DND-41 (cell line): ENCODE results near the gene PRELID3B.

ENCODE experiments used
- ATAC-seq: fragments of 200-7000 bp; cut with Tn5 transposase; 3 replicates; pipeline ENCODE4 v1.9.1; 2021; ENCODE audit warnings: low read depth; ENCODE audit not compliant: insufficient read depth
- DNase-seq: peaks from one replicate; pipeline ENCODE4 v3.0.0-alpha.2; 2020
- H2AFZ ChIP-seq: 2 replicates; pipeline ENCODE4 v1.6.0; 2012; ENCODE audit warnings: low read depth, low read length
- H3K27ac ChIP-seq: 2 replicates; pipeline ENCODE4 v1.5.1; 2012; ENCODE audit warnings: low read length, inconsistent platforms
- H3K27me3 ChIP-seq: fragments of 200-600 bp; sonication (generic); 2 replicates; pipeline ENCODE4 v1.6.0; 2012; ENCODE audit warnings: low read length, mild to moderate bottlenecking, inconsistent platforms; ENCODE audit not compliant: insufficient read depth, poor library complexity
- H3K36me3 ChIP-seq: 2 replicates; pipeline ENCODE4 v1.5.1; 2012; ENCODE audit warnings: low read length, inconsistent platforms; ENCODE audit not compliant: insufficient read depth
- H3K4me1 ChIP-seq: 2 replicates; pipeline ENCODE4 v1.5.1; 2012; ENCODE audit warnings: mild to moderate bottlenecking, low read length; ENCODE audit not compliant: insufficient read depth
- H3K4me2 ChIP-seq: 2 replicates; pipeline ENCODE4 v1.6.0; 2012; ENCODE audit warnings: mild to moderate bottlenecking, moderate library complexity, low read length, inconsistent platforms; ENCODE audit not compliant: insufficient read depth
- H3K4me3 ChIP-seq, 2 experiments: fragments of 200-600 bp in 1 of 2; shearing (Covaris generic) in 1 of 2; 2 replicates each; pipeline ENCODE4 v1.5.1; 2012 to 2016; ENCODE audit warnings: inconsistent platforms in 2 of 2, low read length in 2 of 2, mild to moderate bottlenecking in 2 of 2, low read depth in 1 of 2, moderate library complexity in 1 of 2
- H3K79me2 ChIP-seq: 2 replicates; pipeline ENCODE4 v1.6.0; 2012; ENCODE audit warnings: low read length, inconsistent platforms; ENCODE audit not compliant: insufficient read depth
- H3K9ac ChIP-seq: 2 replicates; pipeline ENCODE4 v1.6.0; 2012; ENCODE audit warnings: low read depth, mild to moderate bottlenecking, inconsistent platforms, low read length, moderate library complexity
- H3K9me3 ChIP-seq: 2 replicates; pipeline ENCODE4 v1.5.1; 2012; ENCODE audit warnings: low read length, moderate library complexity, mild to moderate bottlenecking, inconsistent platforms; ENCODE audit not compliant: insufficient read depth, severe bottlenecking
- H4K20me1 ChIP-seq: 2 replicates; pipeline ENCODE4 v1.6.0; 2012; ENCODE audit warnings: low read length; ENCODE audit not compliant: insufficient read depth
- EZH2 ChIP-seq: IDR thresholded peaks from 3 replicates; pipeline ENCODE4 v1.6.1; 2012; ENCODE audit warnings: borderline replicate concordance, low read depth, mild to moderate bottlenecking, moderate library complexity, low read length, inconsistent platforms; ENCODE audit not compliant: severe bottlenecking
- TF ChIP-seq, protein P1 (sequence below): IDR thresholded peaks from 2 replicates; pipeline ENCODE4 v1.5.1; 2012; ENCODE audit warnings: borderline replicate concordance, low read length, moderate library complexity, mild to moderate bottlenecking; ENCODE audit not compliant: poor library complexity, severe bottlenecking; ENCODE audit errors: extremely low read depth

Gene PRELID3B

GRCh38 chr20:59006864-59007664 is 35.5 kb downstream of the PRELID3B start, which contains the start of gene CTSZ:
Gene CTSZ (minus strand): TSS chr20:59007254. CDS start chr20:59007128, 126 bp downstream.
- Histone ChIP-seq H3K79me2 (no peaks in the 10 kb centered on the region), H3K9me3 (no peaks in the 10 kb centered on the region), H4K20me1 (peaks cover 13% of the 10 kb centered on the region), H3K4me3 (no peak within 1 kb of the TSS), H3K27ac (no peak within 1 kb of the TSS), H3K36me3 (no peaks in the 10 kb centered on the region), H3K4me1 (peaks cover 15% of the 10 kb centered on the region), H3K27me3 (no peaks in the 10 kb centered on the region), H2AFZ (no peak within 1 kb of the TSS), H3K4me2 (no peak within 1 kb of the TSS), H3K9ac (no peak within 1 kb of the TSS)
- no peak for ATAC-seq
- TF ChIP-seq EZH2 = no peak
- TF ChIP-seq, protein P1, sequence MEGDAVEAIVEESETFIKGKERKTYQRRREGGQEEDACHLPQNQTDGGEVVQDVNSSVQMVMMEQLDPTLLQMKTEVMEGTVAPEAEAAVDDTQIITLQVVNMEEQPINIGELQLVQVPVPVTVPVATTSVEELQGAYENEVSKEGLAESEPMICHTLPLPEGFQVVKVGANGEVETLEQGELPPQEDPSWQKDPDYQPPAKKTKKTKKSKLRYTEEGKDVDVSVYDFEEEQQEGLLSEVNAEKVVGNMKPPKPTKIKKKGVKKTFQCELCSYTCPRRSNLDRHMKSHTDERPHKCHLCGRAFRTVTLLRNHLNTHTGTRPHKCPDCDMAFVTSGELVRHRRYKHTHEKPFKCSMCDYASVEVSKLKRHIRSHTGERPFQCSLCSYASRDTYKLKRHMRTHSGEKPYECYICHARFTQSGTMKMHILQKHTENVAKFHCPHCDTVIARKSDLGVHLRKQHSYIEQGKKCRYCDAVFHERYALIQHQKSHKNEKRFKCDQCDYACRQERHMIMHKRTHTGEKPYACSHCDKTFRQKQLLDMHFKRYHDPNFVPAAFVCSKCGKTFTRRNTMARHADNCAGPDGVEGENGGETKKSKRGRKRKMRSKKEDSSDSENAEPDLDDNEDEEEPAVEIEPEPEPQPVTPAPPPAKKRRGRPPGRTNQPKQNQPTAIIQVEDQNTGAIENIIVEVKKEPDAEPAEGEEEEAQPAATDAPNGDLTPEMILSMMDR = no peak
- DNase-seq = no peak

- Histone ChIP-seq H4K20me1 (peaks cover 18% of the 10 kb centered on the region), H3K79me2 (no peaks in the 10 kb centered on the region), H3K4me2 (no peak overlapping the region), H3K9me3 (no peaks in the 10 kb centered on the region), H3K36me3 (no peaks in the 10 kb centered on the region), H3K9ac (no peak overlapping the region), H3K4me1 (peaks cover 15% of the 10 kb centered on the region), H2AFZ (no peak overlapping the region), H3K27ac (no peak overlapping the region), H3K27me3 (no peaks in the 10 kb centered on the region), H3K4me3 (no peak overlapping the region)
- TF ChIP-seq, protein P1 = no peak
- TF ChIP-seq EZH2 = no peak
- DNase-seq (no peak), ATAC-seq (no peak)
Observed at GRCh38 chr20:59006167-59006863, 36.3 kb downstream of the PRELID3B start.

DNA sequence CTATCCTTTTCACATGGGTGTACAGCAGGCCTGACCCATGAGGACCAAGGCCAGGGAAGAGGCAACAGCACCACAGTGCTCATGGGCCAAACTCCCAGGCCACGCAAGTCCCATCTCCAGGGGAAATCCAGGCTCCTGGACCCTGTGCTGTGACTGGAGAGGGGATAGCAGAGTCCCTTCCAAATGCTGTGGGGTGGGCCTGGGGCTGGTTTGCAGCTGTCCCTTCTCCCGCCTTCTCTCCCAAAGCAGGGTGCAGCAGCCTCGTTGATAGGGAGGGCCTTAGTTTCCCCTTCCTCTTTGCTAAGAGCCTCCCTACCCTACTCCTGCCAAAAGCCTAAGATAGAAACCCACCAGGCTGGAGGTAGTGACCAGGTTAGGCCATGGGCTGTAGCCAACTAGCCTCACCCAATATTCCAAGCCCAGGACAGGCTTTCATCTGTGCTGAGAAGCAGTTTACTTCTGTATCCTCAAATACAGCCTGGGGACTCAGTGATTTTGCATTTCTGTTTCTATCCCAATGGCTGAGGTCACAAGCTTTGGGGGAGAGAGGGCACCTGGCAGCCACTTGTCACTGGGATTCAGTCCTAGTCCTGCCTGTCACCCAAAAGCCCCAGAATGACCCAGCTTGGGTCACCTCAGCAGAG is 36.9 kb downstream of the PRELID3B start:
- TF ChIP-seq, protein P1 = no peak
- TF ChIP-seq EZH2 = no peak
- H2AFZ ChIP-seq = no peak overlapping the region
- ATAC-seq = no peak
- H3K4me2 ChIP-seq = peak overlapping the region; percentile 30; the same call in 1 of the 2 replicates
- H3K4me1 ChIP-seq = peaks cover 15% of the 10 kb centered on the region
- H3K36me3 ChIP-seq = no peaks in the 10 kb centered on the region
- no peak overlapping the region for H3K27ac ChIP-seq
- H3K9me3 ChIP-seq = no peaks in the 10 kb centered on the region
- H3K79me2 ChIP-seq = no peaks in the 10 kb centered on the region
- peaks cover 18% of the 10 kb centered on the region for H4K20me1 ChIP-seq
- H3K4me3 ChIP-seq = no peak overlapping the region
- no peak for DNase-seq
- H3K27me3 ChIP-seq = no peaks in the 10 kb centered on the region
- no peak overlapping the region for H3K9ac ChIP-seq
